Frontal cortex (tissue), 4 donors: ENCODE measurements around the gene TULP4. TPM values are rescaled to one million over a fixed set of nuclear protein-coding genes. Genes with fewer than 3 reads are reported as not detected.
A peak's percentile ranks its signal among the peaks of the same experiment; 100 is the strongest.
"Not testable (repeated sequence)": the region's sequence is repeated elsewhere in the genome, so short reads cannot be mapped to it uniquely, and the experiment has no call there.

Source experiments
- DNase-seq, 2 donors: peaks; one replicate each; pipeline ENCODE4 v3.0.0; 2012; ENCODE audit warnings: low spot score in 2 of 2
- FAIRE-seq: peaks from 2 replicates; lab custom pipeline; 2012; peaks lifted over from hg19 to GRCh38; lab: Jason Lieb, UNC
- total RNA-seq: library from RNA; depleted of rRNA; stranded (reverse); fragments of >200 nt; gene quantifications from one replicate; pipeline ENCODE4 v1.2.3, GENCODE V29; 2014
- donor health status: control.
- donor health status: control.
- donor health status: control.

The TULP4 gene
- total RNA-seq, 1 donor from 2014 or later: 1,613 TPM

DNA sequence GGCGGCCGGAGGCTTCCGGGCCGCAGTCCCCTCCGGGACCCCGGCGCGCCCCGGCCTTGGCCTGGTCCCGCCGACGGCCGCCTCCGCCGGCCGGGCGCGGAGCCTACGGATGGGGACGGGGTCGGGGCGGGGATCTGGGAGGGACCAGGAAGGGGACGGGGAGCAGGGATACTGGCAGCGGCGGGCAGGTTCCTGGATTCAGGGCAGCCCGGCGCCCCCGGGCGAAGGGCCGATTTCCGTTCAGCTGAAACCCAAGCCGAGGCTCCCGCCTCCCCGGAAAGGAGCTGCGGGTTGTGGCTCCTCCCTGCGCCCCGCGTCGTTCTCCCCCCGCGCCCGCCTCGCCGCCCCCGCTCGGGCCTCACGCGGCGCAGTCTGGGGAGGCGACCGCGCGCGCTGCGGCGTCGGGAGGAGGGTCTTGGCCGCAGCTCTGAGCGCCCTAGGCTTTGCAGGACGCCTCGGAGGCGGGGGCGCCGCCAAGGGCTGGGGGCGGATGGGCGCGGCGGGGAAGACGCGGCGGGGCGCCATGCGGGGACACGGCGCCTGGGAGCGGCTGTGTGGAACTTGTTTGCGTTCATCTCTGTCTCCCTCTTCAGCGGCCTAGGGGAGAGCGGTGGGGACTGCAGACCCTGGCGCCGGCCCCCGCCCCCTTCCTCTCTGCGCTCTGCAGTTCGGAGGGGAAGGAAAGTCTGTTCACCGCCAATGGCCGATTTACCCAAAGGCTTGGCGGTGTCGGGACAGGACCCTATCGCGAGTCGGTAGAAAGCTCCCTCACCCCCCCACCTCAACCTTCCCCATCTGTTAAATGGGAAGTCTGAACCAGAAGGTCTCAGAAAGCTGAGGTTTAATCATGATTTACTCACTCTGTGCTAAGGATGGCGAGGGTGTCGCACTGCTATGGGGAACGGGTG, 224.9 kb downstream of the TULP4 start:
- FAIRE-seq (no peak), DNase-seq (peak; percentile 56 to 57)

DNA sequence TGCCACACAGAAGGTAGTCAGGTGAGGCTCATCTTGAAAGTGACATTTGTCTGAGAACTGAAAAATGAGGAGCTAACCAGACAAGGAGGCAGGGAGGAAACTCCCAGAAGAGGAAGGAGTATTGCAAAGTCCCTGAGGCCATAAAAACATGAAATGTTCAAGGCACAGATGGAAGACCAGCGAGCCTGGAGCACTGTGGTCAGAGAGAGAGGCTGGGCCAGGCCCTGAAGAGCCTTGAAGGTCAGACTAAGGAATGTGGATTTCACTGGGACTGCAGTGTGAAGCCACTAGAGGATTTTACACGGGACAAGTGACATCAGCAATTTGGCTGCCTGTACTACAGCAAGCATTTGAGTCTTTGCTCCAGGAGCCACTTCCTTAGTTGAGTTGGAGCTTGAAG, 226.5 kb downstream of the TULP4 start:
- FAIRE-seq: no peak
- no peak for DNase-seq

DNA sequence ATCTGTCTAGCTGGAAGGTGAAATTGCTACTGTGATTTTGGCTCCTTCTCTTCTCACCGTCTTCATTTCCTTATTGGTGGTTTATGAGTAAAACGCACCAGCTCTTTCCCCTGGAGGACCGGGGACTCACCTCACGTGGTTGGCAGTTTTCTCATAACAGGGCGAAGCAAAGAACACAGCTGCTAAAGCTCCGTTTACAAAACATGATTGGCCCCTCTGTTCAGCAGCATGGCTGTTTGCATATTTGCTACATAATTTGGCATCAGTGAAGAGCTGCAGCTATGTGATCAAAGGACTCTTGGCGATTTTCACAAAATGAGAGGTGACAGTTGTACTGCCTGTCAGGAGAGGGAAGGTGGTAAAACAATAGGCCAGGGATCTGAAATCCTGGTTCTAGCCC, 227.1 kb downstream of the TULP4 start:
- FAIRE-seq: no peak
- DNase-seq: no peak

DNA sequence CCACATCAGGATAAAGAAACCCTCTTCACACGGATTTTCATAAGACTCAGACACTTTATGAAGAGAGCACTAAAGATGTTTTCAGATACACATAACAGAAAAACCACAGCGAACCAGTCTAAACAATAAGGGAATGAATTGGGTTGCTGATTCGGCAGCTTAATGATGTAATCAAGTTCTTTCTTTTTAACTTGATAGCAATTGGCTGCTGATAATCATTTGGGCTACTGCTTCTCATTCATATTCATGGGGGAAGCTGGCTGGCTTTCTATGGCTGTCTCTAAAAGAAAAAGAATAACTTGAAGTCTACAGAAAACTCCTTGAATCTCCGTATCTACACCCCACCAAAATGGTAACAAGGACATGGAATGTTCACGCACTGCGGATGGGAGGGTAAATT, 227.6 kb downstream of the TULP4 start:
- DNase-seq (no peak), FAIRE-seq (no peak)

DNA sequence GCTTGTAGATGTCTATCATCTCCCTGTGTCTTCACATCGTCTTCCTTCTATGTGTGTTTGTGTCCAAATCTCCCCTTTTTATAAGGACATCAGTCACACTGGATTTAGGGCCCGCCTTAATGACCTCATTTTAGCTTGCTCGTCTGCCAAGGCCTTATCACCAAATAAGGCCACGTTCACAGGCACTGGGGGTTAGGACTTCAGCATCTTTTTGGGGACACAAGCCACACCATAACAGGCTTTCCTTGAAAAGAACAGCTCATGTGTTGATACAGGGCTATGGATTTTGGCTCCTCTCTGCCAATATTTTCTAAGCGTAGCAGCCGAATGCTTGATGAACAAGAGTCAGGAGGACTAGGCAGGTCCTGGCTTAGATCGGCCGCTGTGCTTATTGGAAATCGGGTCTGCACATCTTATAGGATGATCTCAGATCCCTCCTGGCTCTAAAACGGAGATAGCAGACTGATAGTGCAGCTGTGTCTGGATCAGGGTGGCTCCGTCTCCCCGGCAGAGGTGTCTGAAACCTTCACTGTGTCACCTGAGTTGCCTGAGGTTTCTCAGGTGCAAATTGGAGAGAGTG, 231.4 kb downstream of the TULP4 start:
- no peak for FAIRE-seq
- no peak for DNase-seq

DNA sequence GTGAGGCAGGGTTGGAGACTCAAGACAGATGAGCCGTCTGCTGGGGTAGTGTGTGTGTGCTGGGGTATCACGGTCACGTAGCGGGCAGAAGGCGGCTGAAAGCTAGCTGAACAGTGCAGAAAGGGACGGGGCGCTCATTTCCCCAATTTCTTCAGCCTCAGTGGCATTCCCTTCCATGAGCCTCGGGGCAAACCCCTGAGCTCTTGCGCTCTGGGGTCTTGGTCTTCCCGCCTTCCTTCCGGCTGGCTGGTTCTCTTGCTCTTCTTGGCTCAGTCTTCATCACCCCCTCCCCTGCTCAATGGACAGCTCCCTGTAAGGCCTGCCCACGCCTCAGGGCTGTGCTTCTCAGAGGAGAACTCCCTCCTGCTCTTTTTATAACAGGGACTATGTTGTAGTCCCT, 232.2 kb downstream of the TULP4 start:
- FAIRE-seq: no peak
- no peak for DNase-seq

DNA sequence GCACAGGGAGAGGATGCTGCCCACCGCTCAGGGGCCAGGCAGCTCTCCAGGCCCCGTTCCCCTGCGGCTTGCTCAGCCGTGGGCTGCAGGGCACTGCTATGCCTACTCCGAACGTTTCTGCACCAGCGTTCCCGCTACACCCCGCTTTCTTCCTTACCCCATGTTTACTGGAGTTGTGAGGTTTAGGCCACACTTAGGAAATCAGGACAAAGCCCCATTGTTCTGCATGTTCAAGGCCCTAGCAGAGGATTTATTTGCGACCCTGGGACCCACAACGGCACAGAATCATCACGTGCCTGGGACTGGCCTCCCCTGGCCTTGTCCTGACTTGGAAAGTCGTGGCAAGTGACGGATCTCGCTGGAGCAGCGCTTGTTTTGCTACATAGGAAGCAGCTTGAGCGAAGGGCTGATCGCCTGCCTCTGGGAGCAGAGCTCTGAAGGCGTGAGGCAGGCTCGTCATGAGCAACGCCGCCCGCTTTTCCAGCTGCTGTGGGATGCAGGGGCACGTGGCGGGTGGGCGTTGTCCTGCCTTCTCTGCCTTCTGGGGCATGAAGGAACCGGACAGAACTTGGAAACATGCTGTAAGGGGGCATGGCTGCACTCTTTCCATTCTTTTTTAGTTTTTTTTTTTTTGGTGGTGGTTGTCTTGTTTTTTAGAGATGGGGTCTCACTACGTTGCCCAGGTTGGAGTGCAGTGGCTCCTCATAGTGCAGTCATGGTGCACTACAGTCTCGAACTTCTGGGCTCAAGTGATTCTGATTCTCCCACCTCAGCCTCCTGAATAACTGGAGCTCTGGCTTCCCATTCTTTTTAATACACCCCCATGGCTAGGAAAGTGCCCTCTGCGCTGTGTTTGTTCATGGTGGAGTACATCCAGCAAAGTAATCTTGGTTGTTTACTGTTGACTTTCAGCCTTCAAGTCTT, 233.0 kb downstream of the TULP4 start:
- no peak for DNase-seq
- FAIRE-seq: no peak

DNA sequence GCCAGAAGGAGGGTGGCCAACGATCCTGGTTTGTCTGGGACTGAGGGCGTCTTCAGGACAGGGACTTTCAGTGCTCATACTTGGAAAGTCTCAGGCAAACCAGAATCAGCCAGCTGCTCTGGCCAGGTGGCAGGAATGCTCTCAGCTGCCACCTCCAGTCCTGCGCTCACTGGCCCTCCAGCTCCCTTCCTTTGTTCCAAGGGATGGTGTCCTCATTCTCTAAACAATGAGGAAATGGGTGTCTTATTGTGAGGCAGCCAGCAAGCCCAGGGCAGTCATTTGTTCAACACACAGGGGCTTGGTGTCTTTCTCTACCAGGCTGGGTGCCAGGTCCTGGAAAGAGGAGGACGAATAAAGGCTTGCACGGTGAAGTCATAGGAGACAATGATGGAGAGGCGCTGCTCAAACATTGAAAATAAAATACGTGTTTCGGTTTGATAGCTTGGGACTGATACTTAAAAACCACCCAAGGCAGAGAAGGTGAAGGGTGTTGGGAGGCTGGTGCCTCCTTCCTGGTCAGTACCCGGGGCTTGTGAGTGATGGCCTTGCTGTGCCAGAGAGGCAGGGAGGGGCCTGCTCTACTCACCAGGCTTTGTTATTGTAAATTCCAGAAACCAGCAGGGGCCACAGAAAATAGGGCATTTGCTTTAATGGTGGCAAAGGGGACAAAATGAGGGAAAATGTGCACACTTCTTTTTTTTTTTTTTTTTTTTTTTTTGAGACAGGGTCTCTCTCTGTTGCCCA, 236.3 kb downstream of the TULP4 start:
- FAIRE-seq (no peak), DNase-seq (no peak)

DNA sequence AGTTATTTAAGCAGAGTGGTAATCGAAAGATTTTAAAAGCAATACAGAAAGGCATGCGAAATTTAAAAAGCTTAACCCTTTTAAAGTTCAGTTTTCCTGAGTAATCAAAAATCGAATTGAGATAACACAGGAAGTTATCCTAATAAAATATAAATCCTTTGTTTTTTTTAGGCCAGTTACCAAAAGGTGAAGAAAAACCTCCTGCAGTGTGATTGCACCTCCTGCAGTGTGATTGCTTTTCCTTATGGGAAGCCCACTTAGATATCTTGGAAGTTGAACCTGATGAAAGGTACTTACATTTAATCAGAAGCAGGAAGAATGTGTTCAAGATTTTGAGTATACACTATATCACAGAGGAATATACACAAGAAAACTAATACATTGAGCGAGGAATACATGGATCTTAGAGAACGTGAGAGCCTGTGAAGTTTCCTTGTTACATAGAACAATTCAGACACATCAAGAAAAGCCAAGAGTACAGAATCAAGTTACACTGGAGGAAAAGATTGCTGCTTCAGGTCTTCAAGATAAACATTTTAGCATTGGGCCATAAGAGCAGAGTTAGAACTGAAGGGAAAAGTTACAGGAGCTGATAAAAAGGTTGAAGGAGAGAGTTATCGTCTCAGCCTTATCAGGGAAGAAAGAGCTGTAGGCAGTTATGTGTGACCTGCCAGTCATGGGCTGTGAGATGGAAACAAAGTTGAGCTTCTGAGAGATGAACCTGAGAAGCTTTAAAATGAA, 240.0 kb downstream of the TULP4 start:
- FAIRE-seq (no peak), DNase-seq (no peak)

DNA sequence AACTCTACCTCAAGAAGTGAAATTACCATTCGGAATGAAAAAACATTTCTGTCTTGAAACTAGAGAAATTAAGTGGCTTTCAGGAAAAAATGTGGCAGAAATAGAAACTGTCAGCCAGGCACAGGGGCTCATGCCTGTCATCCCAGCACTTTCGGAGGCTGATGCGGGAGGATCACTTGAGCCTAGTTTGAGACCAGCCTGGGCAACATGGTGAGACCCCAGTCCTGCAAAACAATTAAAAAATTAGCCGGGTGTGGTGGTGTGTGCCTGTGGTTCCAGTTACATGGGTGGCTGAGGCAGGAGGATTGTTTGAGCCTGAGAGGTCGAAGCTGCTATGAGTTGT, 240.5 kb downstream of the TULP4 start:
- FAIRE-seq (no peak), DNase-seq (no peak)

DNA sequence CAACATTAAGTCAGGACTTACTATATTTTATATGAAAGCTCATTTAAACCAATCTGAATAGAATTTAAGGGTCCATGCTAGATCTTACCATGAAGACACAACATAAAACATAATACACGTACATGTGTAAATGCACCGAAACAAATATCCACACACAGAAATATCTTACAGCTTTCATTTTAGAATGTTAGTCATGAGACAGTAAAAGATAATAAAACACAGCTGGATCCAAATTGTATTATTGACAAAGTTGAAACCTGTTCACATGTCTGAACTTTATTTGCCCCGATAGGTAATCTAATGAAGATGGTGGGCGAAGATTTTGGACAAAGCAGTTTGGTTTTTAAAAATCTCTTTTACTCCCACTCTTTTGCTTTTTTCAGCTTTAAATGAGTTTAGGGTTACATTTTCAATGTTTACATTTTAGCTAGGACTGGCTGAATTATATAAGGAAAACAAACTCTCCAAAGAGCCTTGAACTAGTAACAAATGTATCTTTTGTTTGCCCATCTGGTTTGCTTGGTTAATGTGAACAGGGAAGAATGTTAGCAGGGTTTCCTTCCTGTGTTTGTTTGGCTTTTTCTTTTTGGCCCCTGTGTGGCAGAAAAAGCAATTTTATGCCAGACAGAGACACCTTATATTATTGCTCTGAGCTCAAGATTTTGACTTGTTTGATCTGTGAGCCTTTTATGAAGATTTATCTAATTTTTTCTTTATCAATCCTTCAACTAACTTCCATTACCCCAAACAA, 242.5 kb downstream of the TULP4 start:
- FAIRE-seq (no peak), DNase-seq (no peak)

DNA sequence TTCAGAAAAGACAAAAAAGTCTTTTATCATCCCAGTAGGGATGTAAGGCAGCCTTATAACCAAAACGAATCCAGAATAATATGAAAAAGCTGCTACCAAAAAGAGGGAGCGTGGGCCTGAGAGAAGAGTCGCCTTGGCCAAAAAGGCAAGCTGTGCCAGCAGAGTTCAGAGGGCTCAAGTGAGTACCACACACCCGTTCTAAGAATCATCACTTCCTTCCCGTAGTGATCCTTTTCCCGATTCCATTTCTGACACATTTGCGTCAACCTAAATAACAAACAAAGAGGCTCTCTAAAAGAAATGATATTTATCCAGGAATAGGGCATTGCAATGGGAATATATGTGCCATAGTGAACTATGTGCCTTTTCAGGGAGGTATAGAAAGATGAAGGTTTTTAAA, 243.8 kb downstream of the TULP4 start:
- DNase-seq: no peak
- no peak for FAIRE-seq

DNA sequence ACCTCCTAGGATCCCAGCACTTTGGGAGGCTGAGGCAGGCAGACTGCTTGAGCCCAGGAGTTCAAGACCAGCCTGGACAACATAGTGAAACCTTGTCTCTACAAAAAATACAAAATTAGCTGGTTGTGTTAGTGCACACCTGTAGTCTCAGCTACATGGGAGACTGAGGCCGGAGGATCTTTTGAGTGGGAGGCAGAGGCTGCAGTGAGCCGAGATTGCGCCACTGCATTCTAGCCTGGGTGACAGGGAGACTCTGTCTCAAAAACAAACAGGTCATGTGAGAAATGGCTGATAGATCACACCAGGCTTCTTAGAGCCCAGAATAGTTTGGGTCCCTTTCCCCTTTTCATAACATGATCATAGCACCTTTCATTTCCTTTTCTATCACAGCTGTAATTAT, 244.8 kb downstream of the TULP4 start:
- DNase-seq, FAIRE-seq: not testable (repeated sequence)

DNA sequence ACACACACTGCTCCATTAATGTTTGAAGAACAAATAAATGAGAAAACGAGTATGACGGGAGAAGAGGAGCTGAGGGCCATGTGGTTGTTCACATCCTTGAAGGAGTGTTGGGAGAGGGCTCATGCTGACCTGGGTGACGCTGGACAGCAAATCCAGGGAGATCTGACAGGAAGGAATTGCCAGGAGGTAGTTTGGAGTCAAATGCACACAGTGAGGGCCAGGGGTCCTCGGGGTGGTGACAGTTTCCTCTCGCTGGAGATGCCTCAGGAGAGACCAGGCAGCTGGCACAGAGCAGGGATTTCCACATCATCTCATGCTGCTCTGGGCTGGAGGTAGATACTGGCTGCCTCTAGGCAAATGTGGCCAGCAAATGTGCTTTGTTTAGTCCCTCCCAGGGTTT, 245.7 kb downstream of the TULP4 start:
- FAIRE-seq: no peak
- no peak for DNase-seq

DNA sequence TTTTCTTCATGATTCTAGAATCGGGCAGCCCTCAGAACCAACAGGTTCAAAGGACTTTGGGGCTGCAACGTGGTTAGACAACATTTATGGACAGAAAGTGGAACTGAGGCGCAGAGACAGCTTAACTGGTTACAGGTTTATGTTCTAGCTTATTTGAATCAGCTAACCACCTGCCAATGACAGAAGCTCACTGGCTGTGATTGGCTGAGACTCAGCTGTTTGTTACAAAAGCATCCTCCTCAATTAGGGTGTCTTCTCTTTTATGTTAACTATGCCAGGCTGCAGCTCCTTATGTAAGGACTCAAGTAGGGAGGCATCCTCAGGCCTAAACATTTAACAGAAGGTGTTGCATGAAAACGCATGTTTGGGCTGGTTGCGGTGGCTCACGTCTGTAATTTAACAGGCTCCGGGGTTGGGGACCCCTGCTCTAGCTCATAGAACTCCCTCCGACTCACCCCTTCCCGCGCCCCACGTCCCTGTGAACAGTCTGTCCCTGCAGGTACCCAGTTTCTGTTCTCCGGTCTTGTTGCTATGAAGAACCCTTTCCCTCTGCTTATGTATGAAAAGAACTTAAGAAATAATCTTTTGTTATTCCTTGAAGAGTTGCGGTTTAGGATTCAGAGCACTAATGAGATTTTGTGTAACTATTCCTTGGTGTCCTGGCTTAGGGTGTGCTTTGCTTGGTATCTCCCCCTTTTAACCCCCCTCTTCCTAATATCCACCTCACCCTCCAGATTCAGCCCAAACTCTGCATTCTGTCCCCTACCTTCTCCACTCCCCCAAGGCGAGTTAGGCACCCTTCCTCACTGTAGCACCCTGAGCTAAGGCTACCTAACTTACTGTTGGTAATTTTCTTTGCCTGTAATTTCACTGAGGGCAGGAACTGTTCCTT, 246.4 kb downstream of the TULP4 start:
- FAIRE-seq (no peak), DNase-seq (no peak)

DNA sequence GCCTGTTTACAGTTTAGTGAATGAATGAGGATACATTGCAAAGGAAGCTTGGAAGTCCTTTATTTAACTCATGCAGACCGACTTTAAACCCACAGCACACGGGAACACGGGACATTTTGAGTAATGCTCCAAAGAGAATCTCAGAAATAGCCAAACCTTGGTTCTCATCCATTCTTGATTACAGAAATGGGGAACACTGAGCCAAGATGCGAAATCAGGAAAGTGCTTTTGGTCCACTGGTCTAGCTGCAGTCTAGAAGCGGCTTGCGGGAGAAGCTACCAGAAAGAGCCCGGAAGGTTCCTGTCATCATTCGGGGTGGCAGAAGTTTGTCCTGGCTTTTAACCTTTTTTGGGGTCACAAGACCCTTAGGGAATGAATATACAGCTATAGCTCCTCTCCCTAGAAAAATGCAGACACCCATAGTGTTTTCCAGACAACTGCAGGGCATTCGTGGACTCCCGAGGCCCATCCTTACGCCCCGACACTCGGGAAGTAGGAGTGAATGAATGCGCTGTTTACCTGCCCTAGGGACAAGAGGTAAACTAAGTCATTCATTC, 247.2 kb downstream of the TULP4 start:
- FAIRE-seq (no peak), DNase-seq (no peak)
